Hepatocyte (in vitro differentiated cells): ENCODE measurements around the gene ICAM2.

Experiments used
- CTCF ChIP-seq: fragments of 200-600 bp; sonication (generic); IDR thresholded peaks from 2 replicates; pipeline ENCODE4 v1.5.1; 2016; ENCODE audit warnings: antibody characterized with exemption, mild to moderate bottlenecking; ENCODE audit not compliant: poor library complexity
- EZH2 ChIP-seq: fragments of 200-600 bp; sonication (generic); IDR thresholded peaks from 2 replicates; pipeline ENCODE4 v1.6.1; 2016; ENCODE audit warnings: antibody characterized with exemption, mild to moderate bottlenecking, borderline replicate concordance

GRCh38 chr17:64024781-64025731, 4.6 kb upstream of the ICAM2 start:
- TF ChIP-seq CTCF (no peak), EZH2 (no peak)
